Prostate gland (tissue), 2 donors: ENCODE measurements around the gene TBC1D9B.

ENCODE experiments used
- CTCF ChIP-seq, 4 experiments: fragments of 200-600 bp in 2 of 4; fragments of 450-650 bp in 2 of 4; sonication (generic) in 2 of 4; IDR thresholded peaks; 1 replicate in 3 of 4; 2 replicates in 1 of 4; pipeline ENCODE4 v1.5.1; 2016 to 2019; ENCODE audit warnings: antibody characterized with exemption in 4 of 4, mild to moderate bottlenecking in 2 of 4, moderate library complexity in 2 of 4
- POLR2AphosphoS5 ChIP-seq: sonication (generic); formaldehyde crosslinking; IDR thresholded peaks from one replicate; pipeline ENCODE4 v1.6.1; 2017; ENCODE audit warnings: antibody characterized with exemption

- TF ChIP-seq CTCF (IDR thresholded peaks at IDR 0.05) = no peak
- TF ChIP-seq POLR2AphosphoS5 = no peak
Observed at GRCh38 chr5:179854356-179854755, 53.3 kb downstream of the TBC1D9B start.
